Stimulated activated CD8-positive, alpha-beta memory T cell treated with anti-CD3 and anti-CD28 coated beads, Interleukin-15, amount 100 ng/mL, for 4 hours (primary cell): ENCODE measurements around the gene KRABD2.
"Not testable (repeated sequence)": the region's sequence is repeated elsewhere in the genome, so short reads cannot be mapped to it uniquely, and the experiment has no call there.

Experiments
- DNase-seq, 2 donors: peaks; one replicate each; pipeline ENCODE4 v3.0.0-alpha.2; 2020; ENCODE audit warnings: low read depth in 2 of 2

The KRABD2 gene

GRCh38 chr17:8360751-8361150 lies 15.8 kb downstream of the KRABD2 start:
- no peak for DNase-seq

GRCh38 chr17:8360260-8360659 lies 16.2 kb downstream of the KRABD2 start:
- DNase-seq, result no peak

GRCh38 chr17:8359769-8360168 lies 16.7 kb downstream of the KRABD2 start:
- DNase-seq, result no peak

GRCh38 chr17:8357910-8358309 lies 18.6 kb downstream of the KRABD2 start:
- DNase-seq, result no peak

- DNase-seq, result no peak
These were observed 22.3 kb downstream of the KRABD2 start for GRCh38 chr17:8354236-8354635.

- no peak for DNase-seq
These were observed 22.8 kb downstream of the KRABD2 start for GRCh38 chr17:8353736-8354135.

- DNase-seq, result no peak
These were observed 26.2 kb downstream of the KRABD2 start for GRCh38 chr17:8350339-8350738.

GRCh38 chr17:8347001-8347400 lies 29.5 kb downstream of the KRABD2 start:
- not testable (repeated sequence) for DNase-seq

- no peak for DNase-seq
These were observed 30.4 kb downstream of the KRABD2 start for GRCh38 chr17:8345951-8346665.

GRCh38 chr17:8345052-8345690 lies 31.3 kb downstream of the KRABD2 start:
- no peak for DNase-seq

- no peak for DNase-seq
These were observed 35.0 kb downstream of the KRABD2 start for GRCh38 chr17:8341456-8341855.

- no peak for DNase-seq
These were observed 37.0 kb downstream of the KRABD2 start, which contains the start of gene ODF4 for GRCh38 chr17:8339540-8339939. Gene ODF4 (plus strand): TSS chr17:8339840. CDS start chr17:8340052, 212 bp downstream.

- DNase-seq, result no peak
These were observed 37.8 kb downstream of the KRABD2 start for GRCh38 chr17:8338753-8339140.

- DNase-seq, result no peak
These were observed 38.4 kb downstream of the KRABD2 start for GRCh38 chr17:8337802-8338752.

- no peak for DNase-seq
These were observed 43.2 kb downstream of the KRABD2 start for GRCh38 chr17:8333281-8333680.

GRCh38 chr17:8332688-8333087 lies 43.8 kb downstream of the KRABD2 start:
- no peak for DNase-seq

GRCh38 chr17:8332128-8332527 lies 44.4 kb downstream of the KRABD2 start:
- DNase-seq, result no peak

GRCh38 chr17:8327303-8327649 lies 49.2 kb downstream of the KRABD2 start:
- no peak for DNase-seq
